HFF-Myc (cell line): Measurements from ENCODE around the gene SBNO1.

Experiments used
- DNase-seq: peaks from one replicate; pipeline ENCODE4 v3.0.0-alpha.2; 2011; ENCODE audit warnings: low read depth; ENCODE audit errors: extremely low read depth
- H3K4me3 ChIP-seq: replicated peaks from 2 replicates; pipeline ENCODE4 v1.5.1; 2011; ENCODE audit warnings: low read depth, mild to moderate bottlenecking, control low read depth, low read length
- CTCF ChIP-seq: IDR thresholded peaks from 2 replicates; pipeline ENCODE4 v1.5.1; 2012; ENCODE audit warnings: mild to moderate bottlenecking, low read depth, low read length, control low read depth; ENCODE audit errors: missing control alignments

The SBNO1 gene

DNA sequence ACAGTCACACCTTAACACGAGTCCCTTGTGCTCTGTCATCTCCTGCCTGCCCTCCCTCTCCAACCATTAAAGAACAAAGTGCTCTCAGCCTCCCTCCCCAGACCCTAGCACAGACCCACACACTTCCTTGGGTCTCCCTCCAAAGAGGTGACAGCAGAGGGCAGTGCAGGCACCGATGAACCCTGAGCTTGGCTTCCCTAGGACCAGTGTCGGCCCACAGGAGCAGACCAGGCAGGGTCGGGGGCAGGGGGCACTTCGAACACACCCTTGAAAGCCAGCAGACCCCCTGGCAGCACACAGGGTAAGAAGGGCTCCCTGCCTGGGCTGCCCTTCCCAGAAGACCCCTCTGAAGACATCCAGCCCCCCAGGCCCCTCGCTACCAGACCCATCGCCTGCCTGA is 100.0 kb downstream of the SBNO1 start:
- no peak for DNase-seq
- no peak overlapping the region for H3K4me3 ChIP-seq
- TF ChIP-seq CTCF = peak; percentile 20

GRCh38 chr12:123263196-123263817 is 101.3 kb downstream of the SBNO1 start:
- no peak for TF ChIP-seq CTCF
- no peak for DNase-seq

DNA sequence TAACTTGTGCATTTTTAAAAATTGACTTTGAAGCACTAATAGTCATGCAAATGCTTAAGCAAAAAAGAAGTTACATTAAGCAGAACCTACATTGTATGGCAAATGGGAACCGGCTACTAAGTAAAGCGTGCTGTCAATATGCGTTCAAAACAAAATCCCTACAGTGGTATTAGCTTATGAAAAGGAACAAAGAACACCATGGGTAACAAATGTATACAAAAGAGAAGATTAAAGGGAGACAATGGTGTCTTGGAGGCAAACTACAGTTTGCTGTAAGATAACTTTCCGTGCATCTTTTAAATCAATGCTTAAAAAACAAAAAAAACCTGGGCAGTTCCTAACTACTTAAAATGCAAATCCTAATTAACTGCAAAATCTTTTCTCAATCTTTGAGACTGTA is 103.5 kb downstream of the SBNO1 start:
- no peak overlapping the region for H3K4me3 ChIP-seq
- DNase-seq = no peak
- TF ChIP-seq CTCF = no peak

More at GRCh38 chr12:123263196-123263817, 101.3 kb downstream of the SBNO1 start:
- H3K4me3 ChIP-seq = no peak overlapping the region

GRCh38 chr12:123260081-123260480 is 104.6 kb downstream of the SBNO1 start:
- DNase-seq = no peak
- no peak overlapping the region for H3K4me3 ChIP-seq
- TF ChIP-seq CTCF = no peak

GRCh38 chr12:123258593-123258992 is 106.1 kb downstream of the SBNO1 start:
- no peak for TF ChIP-seq CTCF
- DNase-seq = no peak

GRCh38 chr12:123254853-123255446 is 109.7 kb downstream of the SBNO1 start:
- TF ChIP-seq CTCF = no peak
- no peak for DNase-seq

More at GRCh38 chr12:123258593-123258992, 106.1 kb downstream of the SBNO1 start:
- H3K4me3 ChIP-seq = no peak overlapping the region

More at GRCh38 chr12:123254853-123255446, 109.7 kb downstream of the SBNO1 start:
- H3K4me3 ChIP-seq = no peak overlapping the region
